MM.1S (cell line): ENCODE results near the gene ATP10D.

ENCODE experiments used
- DNase-seq: peaks from one replicate; pipeline ENCODE4 v3.0.0-alpha.2; 2015
- H2AFZ ChIP-seq: fragments of 300-600 bp; sonication (generic); 2 replicates; pipeline ENCODE4 v1.6.0; 2016; ENCODE audit warnings: antibody characterized with exemption, low read length
- H3F3A ChIP-seq: fragments of 300-600 bp; sonication (generic); 2 replicates; pipeline ENCODE4 v1.6.1; 2016; ENCODE audit warnings: mild to moderate bottlenecking, antibody characterized with exemption, low read length, moderate library complexity, mixed read lengths; ENCODE audit not compliant: insufficient read depth
- H3K27ac ChIP-seq: fragments of 300-600 bp; sonication (generic); 2 replicates; pipeline ENCODE4 v1.5.1; 2016; ENCODE audit warnings: mild to moderate bottlenecking, low read length
- H3K27me3 ChIP-seq: fragments of 300-600 bp; sonication (generic); replicated peaks from 2 replicates; pipeline ENCODE4 v1.6.0; 2016; ENCODE audit warnings: low read length; ENCODE audit not compliant: insufficient read depth
- H3K36me3 ChIP-seq: fragments of 300-600 bp; sonication (generic); replicated peaks from 2 replicates; pipeline ENCODE4 v1.6.1; 2016; ENCODE audit warnings: mild to moderate bottlenecking, low read length, mixed read lengths; ENCODE audit not compliant: insufficient read depth
- H3K4me1 ChIP-seq: fragments of 300-600 bp; sonication (generic); 2 replicates; pipeline ENCODE4 v1.6.1; 2016; ENCODE audit warnings: low read length, mixed read lengths
- H3K4me2 ChIP-seq: fragments of 300-600 bp; sonication (generic); 2 replicates; pipeline ENCODE4 v1.6.0; 2016; ENCODE audit warnings: low read depth, low read length
- H3K4me3 ChIP-seq: fragments of 300-600 bp; sonication (generic); 2 replicates; pipeline ENCODE4 v1.5.1; 2016; ENCODE audit warnings: low read length, mixed read lengths
- H3K79me2 ChIP-seq: fragments of 300-600 bp; sonication (generic); 2 replicates; pipeline ENCODE4 v1.6.1; 2016; ENCODE audit warnings: mixed run types, low read length, mixed read lengths
- H3K9ac ChIP-seq: fragments of 300-600 bp; sonication (generic); 2 replicates; pipeline ENCODE4 v1.6.1; 2016; ENCODE audit warnings: low read length, mixed read lengths
- H3K9me2 ChIP-seq: fragments of 300-600 bp; sonication (generic); replicated peaks from 2 replicates; pipeline ENCODE4 v1.6.1; 2016; ENCODE audit warnings: mild to moderate bottlenecking, low read length, mixed read lengths; ENCODE audit not compliant: insufficient read depth
- H3K9me3 ChIP-seq: fragments of 300-600 bp; sonication (generic); replicated peaks from 2 replicates; pipeline ENCODE4 v1.6.1; 2016; ENCODE audit warnings: mild to moderate bottlenecking, low read length, mixed read lengths; ENCODE audit not compliant: insufficient read depth
- H4K20me1 ChIP-seq: fragments of 300-600 bp; sonication (generic); 2 replicates; pipeline ENCODE4 v1.6.1; 2016; ENCODE audit warnings: mild to moderate bottlenecking, low read length, moderate library complexity, mixed read lengths; ENCODE audit not compliant: insufficient read depth
- CTCF ChIP-seq: fragments of 300-600 bp; sonication (generic); IDR thresholded peaks from 2 replicates; pipeline ENCODE4 v1.5.1; 2016; ENCODE audit warnings: antibody characterized with exemption, low read length, mixed read lengths
- EZH2 ChIP-seq: fragments of 300-600 bp; sonication (generic); optimal IDR thresholded peaks from 2 replicates; pipeline ENCODE3; 2017; ENCODE audit warnings: low read depth, mild to moderate bottlenecking, antibody characterized with exemption, low read length, mixed read lengths
- EZH2phosphoT487 ChIP-seq: fragments of 300-600 bp; sonication (generic); IDR thresholded peaks from 2 replicates; pipeline ENCODE4 v1.6.1; 2018; ENCODE audit warnings: antibody characterized with exemption, low read length

The ATP10D gene

GRCh38 chr4:47465004-47465403, 20.1 kb upstream of the ATP10D start:
- peaks cover 6% of the 10 kb centered on the region; the same call in 1 of the 2 replicates for H3K79me2 ChIP-seq
- no peaks in the 10 kb centered on the region for H3K36me3 ChIP-seq
- no peaks in the 10 kb centered on the region for H3K9me3 ChIP-seq
- no peak overlapping the region for H2AFZ ChIP-seq
- no peaks in the 10 kb centered on the region for H3K9me2 ChIP-seq
- no peak for DNase-seq
- no peaks in the 10 kb centered on the region for H3K27me3 ChIP-seq
- H3K4me3 ChIP-seq = no peak overlapping the region
- no peak overlapping the region for H3K9ac ChIP-seq
- H4K20me1 ChIP-seq = no peaks in the 10 kb centered on the region
- H3K4me2 ChIP-seq = no peak overlapping the region
- TF ChIP-seq CTCF (no peak), EZH2phosphoT487 (no peak)
- no peak overlapping the region for H3K27ac ChIP-seq
- peaks cover 6% of the 10 kb centered on the region for H3F3A ChIP-seq
- peaks cover 6% of the 10 kb centered on the region; the same call in 1 of the 2 replicates for H3K4me1 ChIP-seq

- Histone ChIP-seq H3K9ac (no peak overlapping the region), H3K4me3 (no peak overlapping the region), H4K20me1 (no peaks in the 10 kb centered on the region), H3K4me1 (peaks cover 6% of the 10 kb centered on the region; the same call in 1 of the 2 replicates), H3K9me3 (no peaks in the 10 kb centered on the region), H2AFZ (no peak overlapping the region), H3F3A (peaks cover 6% of the 10 kb centered on the region), H3K9me2 (no peaks in the 10 kb centered on the region), H3K79me2 (peaks cover 6% of the 10 kb centered on the region; the same call in 1 of the 2 replicates), H3K36me3 (no peaks in the 10 kb centered on the region), H3K27ac (no peak overlapping the region), H3K4me2 (no peak overlapping the region), H3K27me3 (no peaks in the 10 kb centered on the region)
- TF ChIP-seq EZH2 (no peak), EZH2phosphoT487 (no peak), CTCF (no peak)
- no peak for DNase-seq
These were observed 18.9 kb upstream of the ATP10D start for GRCh38 chr4:47466056-47466785.

DNA sequence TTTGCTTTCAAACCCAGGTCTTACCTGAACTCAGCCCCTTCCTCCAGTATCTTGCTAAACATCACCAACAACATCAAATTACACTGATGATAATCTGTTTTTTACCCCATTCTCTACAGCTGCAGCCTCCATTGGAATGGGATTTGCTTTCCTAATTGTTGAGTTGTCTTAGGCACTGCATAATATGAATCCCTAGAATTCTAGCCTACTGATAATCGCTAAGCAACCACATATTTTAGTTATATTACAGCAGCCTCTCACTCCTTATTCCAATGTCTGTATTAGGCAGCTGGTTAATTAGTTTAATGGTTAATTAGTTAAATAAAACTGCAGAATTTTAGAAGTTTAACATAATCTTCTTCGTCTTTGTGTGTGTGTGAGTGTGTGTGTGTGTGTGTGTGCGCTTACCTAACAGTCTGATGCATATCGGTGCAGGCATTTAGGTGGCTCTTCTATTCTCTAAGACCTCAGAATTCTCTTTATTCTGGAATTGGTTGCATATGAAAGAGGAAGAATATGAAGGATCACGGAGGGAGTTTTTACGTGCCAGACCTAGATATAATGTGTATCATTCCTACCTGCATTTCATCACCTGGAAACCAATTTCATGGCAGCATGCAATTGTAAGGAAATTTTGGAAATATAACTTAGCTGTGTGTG, 16.2 kb upstream of the ATP10D start:
- Histone ChIP-seq H3K4me3 (no peak overlapping the region), H3K4me2 (no peak overlapping the region)
- DNase-seq = no peak

More for the DNA sequence above, 16.2 kb upstream of the ATP10D start:
- Histone ChIP-seq H3K27me3 (no peaks in the 10 kb centered on the region), H3K79me2 (no peaks in the 10 kb centered on the region), H4K20me1 (no peaks in the 10 kb centered on the region), H2AFZ (no peak overlapping the region), H3K9ac (no peak overlapping the region), H3K27ac (no peak overlapping the region), H3K9me3 (no peaks in the 10 kb centered on the region), H3K4me1 (no peaks in the 10 kb centered on the region), H3K9me2 (no peaks in the 10 kb centered on the region), H3F3A (no peaks in the 10 kb centered on the region), H3K36me3 (no peaks in the 10 kb centered on the region)
- TF ChIP-seq CTCF (no peak), EZH2phosphoT487 (no peak), EZH2 (no peak)
